ENCODE measurements around the gene MX2.

- TF ChIP-seq, protein P1, sequence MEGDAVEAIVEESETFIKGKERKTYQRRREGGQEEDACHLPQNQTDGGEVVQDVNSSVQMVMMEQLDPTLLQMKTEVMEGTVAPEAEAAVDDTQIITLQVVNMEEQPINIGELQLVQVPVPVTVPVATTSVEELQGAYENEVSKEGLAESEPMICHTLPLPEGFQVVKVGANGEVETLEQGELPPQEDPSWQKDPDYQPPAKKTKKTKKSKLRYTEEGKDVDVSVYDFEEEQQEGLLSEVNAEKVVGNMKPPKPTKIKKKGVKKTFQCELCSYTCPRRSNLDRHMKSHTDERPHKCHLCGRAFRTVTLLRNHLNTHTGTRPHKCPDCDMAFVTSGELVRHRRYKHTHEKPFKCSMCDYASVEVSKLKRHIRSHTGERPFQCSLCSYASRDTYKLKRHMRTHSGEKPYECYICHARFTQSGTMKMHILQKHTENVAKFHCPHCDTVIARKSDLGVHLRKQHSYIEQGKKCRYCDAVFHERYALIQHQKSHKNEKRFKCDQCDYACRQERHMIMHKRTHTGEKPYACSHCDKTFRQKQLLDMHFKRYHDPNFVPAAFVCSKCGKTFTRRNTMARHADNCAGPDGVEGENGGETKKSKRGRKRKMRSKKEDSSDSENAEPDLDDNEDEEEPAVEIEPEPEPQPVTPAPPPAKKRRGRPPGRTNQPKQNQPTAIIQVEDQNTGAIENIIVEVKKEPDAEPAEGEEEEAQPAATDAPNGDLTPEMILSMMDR (IDR thresholded peaks at IDR 0.05; ENCODE audit: low read depth, low read length) = no peak
- TF ChIP-seq POLR2A (IDR thresholded peaks at IDR 0.05; ENCODE audit: extremely low read depth, insufficient read length) (no peak), MYC (IDR thresholded peaks at IDR 0.05; ENCODE audit: low read depth, low read length) (no peak)
Measured at GRCh38 chr21:41365377-41366107, 3.7 kb downstream of the MX2 start.
